Tibial nerve (tissue), 4 donors: ENCODE measurements around the gene ANXA10. TPM values are rescaled to one million over a fixed set of nuclear protein-coding genes. Genes with fewer than 3 reads are reported as not detected.

Experiments
- DNase-seq, 2 donors: peaks; one replicate each; pipeline ENCODE4 v3.0.0-alpha.2; 2019; ENCODE audit warnings: low spot score in 2 of 2
- H3K27ac ChIP-seq, 4 donors: fragments of 200-600 bp; sonication (generic) in 3 of 4; one replicate each; pipeline ENCODE4 v1.5.1; 2017 to 2019; ENCODE audit warnings: mild to moderate bottlenecking in 1 of 4
- H3K27me3 ChIP-seq, 2 donors: fragments of 200-600 bp; sonication (generic) in 1 of 2; one replicate each; pipeline versions ENCODE4 v1.5.1 to v1.6.0; 2017 to 2019
- H3K36me3 ChIP-seq, 3 donors: fragments of 200-600 bp; sonication (generic); one replicate each; pipeline ENCODE4 v1.5.1; 2018 to 2019
- H3K4me1 ChIP-seq, 4 donors: fragments of 200-600 bp; sonication (generic) in 3 of 4; one replicate each; pipeline ENCODE4 v1.5.1; 2017 to 2019
- H3K4me3 ChIP-seq, 4 donors: fragments of 200-600 bp; sonication (generic) in 3 of 4; one replicate each; pipeline ENCODE4 v1.5.1; 2017 to 2019; ENCODE audit warnings: mild to moderate bottlenecking in 1 of 4, moderate library complexity in 1 of 4
- H3K9me3 ChIP-seq, 4 donors: fragments of 200-600 bp; sonication (generic) in 3 of 4; one replicate each; pipeline ENCODE4 v1.5.1; 2017 to 2019
- CTCF ChIP-seq, 5 experiments: fragments of 200-600 bp in 3 of 5; fragments of 450-650 bp in 2 of 5; sonication (generic) in 3 of 5; IDR thresholded peaks; one replicate each; pipeline ENCODE4 v1.5.1; 2016 to 2019; ENCODE audit warnings: antibody characterized with exemption in 5 of 5, mild to moderate bottlenecking in 3 of 5, moderate library complexity in 2 of 5
- EP300 ChIP-seq, 2 donors: sonication (generic); formaldehyde crosslinking; IDR thresholded peaks; one replicate each; pipeline ENCODE4 v1.6.1; 2017; ENCODE audit warnings: antibody characterized with exemption in 2 of 2, mild to moderate bottlenecking in 1 of 2
- POLR2A ChIP-seq, 2 donors: fragments of 450-650 bp; IDR thresholded peaks; one replicate each; pipeline ENCODE4 v1.6.1; 2017; ENCODE audit warnings: antibody characterized with exemption in 2 of 2, mild to moderate bottlenecking in 2 of 2, moderate library complexity in 2 of 2
- WGBS, 2 donors: methylation state at CpG; one replicate each; pipeline ENCODE4 v1.1.5; 2018; 5-methylcytosine and 5-hydroxymethylcytosine counted together
- total RNA-seq, 4 donors: library from RNA; depleted of rRNA; stranded (reverse); fragments of >200 nt; gene quantifications; one replicate each; pipeline ENCODE4 v1.1.0, GENCODE V29; 2016

Gene ANXA10
- total RNA-seq, 4 donors from 2014 or later = not detected

GRCh38 chr4:168059251-168059650, 33.1 kb upstream of the ANXA10 start:
- DNase-seq = no peak
- no peaks in the 10 kb centered on the region for H3K4me1 ChIP-seq
- TF ChIP-seq EP300 (IDR thresholded peaks at IDR 0.05) (no peak), CTCF (IDR thresholded peaks at IDR 0.05) (no peak), POLR2A (IDR thresholded peaks at IDR 0.05) (no peak)
- no peak overlapping the region for H3K27ac ChIP-seq
- no peaks in the 10 kb centered on the region for H3K27me3 ChIP-seq
- whole genome bisulfite sequencing, 2 donors = 66 to 85% methylated on average over 1 of the region's 1 CpG
- no peaks in the 10 kb centered on the region for H3K9me3 ChIP-seq
- no peak overlapping the region for H3K4me3 ChIP-seq
- no peaks in the 10 kb centered on the region for H3K36me3 ChIP-seq

- Histone ChIP-seq H3K27ac (no peak overlapping the region), H3K27me3 (no peaks in the 10 kb centered on the region), H3K4me3 (no peak overlapping the region), H3K4me1 (no peaks in the 10 kb centered on the region), H3K9me3 (no peaks in the 10 kb centered on the region), H3K36me3 (no peaks in the 10 kb centered on the region)
- no peak for DNase-seq
- no peak for TF ChIP-seq POLR2A (IDR thresholded peaks at IDR 0.05)
- no peak for TF ChIP-seq CTCF (IDR thresholded peaks at IDR 0.05)
- no peak for TF ChIP-seq EP300 (IDR thresholded peaks at IDR 0.05)
- 87 to 90% methylated on average over 4 of the region's 4 CpGs for WGBS, 2 donors
Observed at GRCh38 chr4:168063031-168063430, 29.3 kb upstream of the ANXA10 start.

GRCh38 chr4:168070903-168071302, 21.4 kb upstream of the ANXA10 start:
- TF ChIP-seq CTCF (IDR thresholded peaks at IDR 0.05) (no peak), POLR2A (IDR thresholded peaks at IDR 0.05) (no peak), EP300 (IDR thresholded peaks at IDR 0.05) (no peak)
- H3K27me3 ChIP-seq = no peaks in the 10 kb centered on the region
- DNase-seq = no peak
- H3K27ac ChIP-seq = no peak overlapping the region
- H3K4me3 ChIP-seq = no peak overlapping the region
- H3K36me3 ChIP-seq = no peaks in the 10 kb centered on the region
- 94 to 100% methylated on average over 1 of the region's 1 CpG for WGBS, 2 donors
- H3K9me3 ChIP-seq = peaks cover 0 to 7% (median 0%) of the 10 kb centered on the region in 4 donors
- no peaks in the 10 kb centered on the region for H3K4me1 ChIP-seq

- DNase-seq = no peak
- H3K27me3 ChIP-seq = no peaks in the 10 kb centered on the region
- no peak overlapping the region for H3K27ac ChIP-seq
- peaks cover 0 to 7% (median 0%) of the 10 kb centered on the region in 4 donors for H3K9me3 ChIP-seq
- H3K4me3 ChIP-seq = no peak overlapping the region
- no peaks in the 10 kb centered on the region for H3K36me3 ChIP-seq
- TF ChIP-seq CTCF (IDR thresholded peaks at IDR 0.05) = no peak
- no peak for TF ChIP-seq POLR2A (IDR thresholded peaks at IDR 0.05)
- TF ChIP-seq EP300 (IDR thresholded peaks at IDR 0.05) = no peak
- WGBS, 2 donors = 81 to 82% methylated on average over 2 of the region's 2 CpGs
- no peaks in the 10 kb centered on the region for H3K4me1 ChIP-seq
Observed at GRCh38 chr4:168071304-168071703, 21.0 kb upstream of the ANXA10 start.

GRCh38 chr4:168074861-168075260, 17.5 kb upstream of the ANXA10 start:
- TF ChIP-seq CTCF (IDR thresholded peaks at IDR 0.05) (no peak), EP300 (IDR thresholded peaks at IDR 0.05) (no peak), POLR2A (IDR thresholded peaks at IDR 0.05) (no peak)
- Histone ChIP-seq H3K36me3 (no peaks in the 10 kb centered on the region), H3K27ac (no peak overlapping the region), H3K4me3 (no peak overlapping the region), H3K4me1 (no peaks in the 10 kb centered on the region), H3K27me3 (no peaks in the 10 kb centered on the region), H3K9me3 (no peaks in the 10 kb centered on the region)
- no peak for DNase-seq
- WGBS, 2 donors = 83 to 86% methylated on average over 4 of the region's 4 CpGs
